ENCODE data around the gene PRTN3. TPM values are rescaled to one million over a fixed set of nuclear protein-coding genes. Genes with fewer than 3 reads are reported as not detected.

The PRTN3 gene
- polyA plus RNA-seq, 1 donor (not counting 4 experiments of a cell fraction or from before 2014, with no cell fraction given) = not detected

DNA sequence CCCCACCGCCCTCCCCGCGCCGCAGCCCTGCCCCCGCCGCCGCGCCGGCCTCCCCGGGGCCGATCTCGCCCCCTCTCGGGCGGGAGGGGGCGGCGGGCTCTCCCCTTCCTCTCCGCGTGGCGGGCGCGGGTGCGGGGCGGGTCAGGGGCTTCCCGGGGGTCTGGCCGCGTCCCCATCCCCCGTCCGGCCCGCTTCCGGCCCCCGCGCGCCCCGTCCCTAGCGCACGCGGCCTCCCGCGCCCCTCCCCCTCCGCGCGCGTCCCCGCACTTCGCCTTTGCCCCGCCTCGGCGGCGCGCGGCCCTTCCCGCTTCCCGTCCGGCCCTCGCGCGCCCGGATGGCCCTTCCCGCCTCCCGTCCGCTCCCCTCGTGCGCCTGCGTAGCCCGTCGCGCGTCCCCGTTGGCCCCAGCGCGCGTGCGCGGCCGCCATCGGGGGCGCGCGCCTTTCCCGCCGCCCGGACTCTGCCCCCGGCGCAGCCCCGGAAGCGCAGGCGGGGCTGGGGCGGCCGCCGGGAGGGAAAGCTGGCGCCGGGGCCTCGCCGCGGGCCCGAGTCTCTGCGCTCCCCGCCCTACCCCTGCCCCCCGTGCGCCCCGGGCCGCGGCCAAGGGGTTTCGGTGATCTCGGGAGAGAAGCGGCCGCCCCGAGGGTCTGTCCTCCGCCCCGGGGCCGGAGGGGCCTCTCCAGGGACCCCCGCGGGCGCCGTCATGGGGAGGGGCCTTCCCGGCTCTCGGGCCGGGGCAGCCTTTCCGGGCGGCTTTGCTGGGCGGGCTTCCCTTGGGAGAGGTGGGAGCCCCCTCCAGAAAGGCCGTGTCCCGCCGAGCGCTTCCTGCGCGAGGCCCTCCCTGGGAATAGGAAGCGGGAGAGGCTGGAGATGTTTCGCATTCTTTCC, 43.0 kb upstream of the PRTN3 start:
- H3K9me1 ChIP-seq (ENCODE audit: control insufficient read depth, extremely low read depth, insufficient read depth, low read length) = no peaks in the 10 kb centered on the region
- peak overlapping the region; percentile 83 to 99 (median 91) for H3K4me3 ChIP-seq (ENCODE audit: control insufficient read depth in 2 of 3, extremely low read depth in 1 of 3, insufficient read depth in 2 of 3, low read depth in 1 of 3, low read length in 3 of 3)
- TF ChIP-seq EZH2 (IDR thresholded peaks at IDR 0.05; ENCODE audit: low read length) = no peak
- TF ChIP-seq, protein P1, sequence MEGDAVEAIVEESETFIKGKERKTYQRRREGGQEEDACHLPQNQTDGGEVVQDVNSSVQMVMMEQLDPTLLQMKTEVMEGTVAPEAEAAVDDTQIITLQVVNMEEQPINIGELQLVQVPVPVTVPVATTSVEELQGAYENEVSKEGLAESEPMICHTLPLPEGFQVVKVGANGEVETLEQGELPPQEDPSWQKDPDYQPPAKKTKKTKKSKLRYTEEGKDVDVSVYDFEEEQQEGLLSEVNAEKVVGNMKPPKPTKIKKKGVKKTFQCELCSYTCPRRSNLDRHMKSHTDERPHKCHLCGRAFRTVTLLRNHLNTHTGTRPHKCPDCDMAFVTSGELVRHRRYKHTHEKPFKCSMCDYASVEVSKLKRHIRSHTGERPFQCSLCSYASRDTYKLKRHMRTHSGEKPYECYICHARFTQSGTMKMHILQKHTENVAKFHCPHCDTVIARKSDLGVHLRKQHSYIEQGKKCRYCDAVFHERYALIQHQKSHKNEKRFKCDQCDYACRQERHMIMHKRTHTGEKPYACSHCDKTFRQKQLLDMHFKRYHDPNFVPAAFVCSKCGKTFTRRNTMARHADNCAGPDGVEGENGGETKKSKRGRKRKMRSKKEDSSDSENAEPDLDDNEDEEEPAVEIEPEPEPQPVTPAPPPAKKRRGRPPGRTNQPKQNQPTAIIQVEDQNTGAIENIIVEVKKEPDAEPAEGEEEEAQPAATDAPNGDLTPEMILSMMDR (optimal IDR thresholded peaks at IDR 0.05 in 1 of 3, IDR thresholded peaks at IDR 0.05 in 1 of 3, conservative IDR thresholded peaks at IDR 0.05 in 1 of 3; ENCODE audit: extremely low read depth in 1 of 3, insufficient read depth in 2 of 3, low read length in 3 of 3) = no peak
- peak overlapping the region; percentile 96 for H3K4me2 ChIP-seq (ENCODE audit: control insufficient read depth, extremely low read depth, insufficient read depth, low read depth, low read length)
- peaks cover 49% of the 10 kb centered on the region for H3K79me2 ChIP-seq (ENCODE audit: control insufficient read depth, insufficient read depth, low read length)
- peaks cover 10 to 38% of the 10 kb centered on the region in 2 experiments for H3K36me3 ChIP-seq (ENCODE audit: control insufficient read depth in 2 of 2, extremely low read depth in 1 of 2, insufficient read depth in 2 of 2, low read length in 2 of 2)
- dilution Hi-C loops (cut with MboI; ENCODE audit: extremely low pct_ligation_motif_present, low sequenced_read_pairs) = no loop called here
- DNase-seq (ENCODE audit: low read depth, low spot score) (no peak), FAIRE-seq (no peak)
- no peaks in the 10 kb centered on the region for H3K27me3 ChIP-seq (ENCODE audit: control insufficient read depth, extremely low read depth, insufficient read depth, low read length)
- H3K4me1 ChIP-seq (ENCODE audit: control insufficient read depth, extremely low read depth, insufficient read depth, low read length) = peaks cover 32% of the 10 kb centered on the region
- H3K9ac ChIP-seq (ENCODE audit: control insufficient read depth, extremely low read depth, insufficient read depth, low read length) = peak overlapping the region; percentile 91
- peaks cover 45% of the 10 kb centered on the region for H4K20me1 ChIP-seq (ENCODE audit: control insufficient read depth, extremely low read depth, insufficient read depth, low read length)
- no peak overlapping the region for H2AFZ ChIP-seq (ENCODE audit: control insufficient read depth, low read length)
- no peaks in the 10 kb centered on the region for H3K9me3 ChIP-seq (ENCODE audit: control insufficient read depth, low read depth, low read length)
- H3K27ac ChIP-seq (ENCODE audit: control insufficient read depth, insufficient read depth, low read length) = peak overlapping the region; percentile 70

DNA sequence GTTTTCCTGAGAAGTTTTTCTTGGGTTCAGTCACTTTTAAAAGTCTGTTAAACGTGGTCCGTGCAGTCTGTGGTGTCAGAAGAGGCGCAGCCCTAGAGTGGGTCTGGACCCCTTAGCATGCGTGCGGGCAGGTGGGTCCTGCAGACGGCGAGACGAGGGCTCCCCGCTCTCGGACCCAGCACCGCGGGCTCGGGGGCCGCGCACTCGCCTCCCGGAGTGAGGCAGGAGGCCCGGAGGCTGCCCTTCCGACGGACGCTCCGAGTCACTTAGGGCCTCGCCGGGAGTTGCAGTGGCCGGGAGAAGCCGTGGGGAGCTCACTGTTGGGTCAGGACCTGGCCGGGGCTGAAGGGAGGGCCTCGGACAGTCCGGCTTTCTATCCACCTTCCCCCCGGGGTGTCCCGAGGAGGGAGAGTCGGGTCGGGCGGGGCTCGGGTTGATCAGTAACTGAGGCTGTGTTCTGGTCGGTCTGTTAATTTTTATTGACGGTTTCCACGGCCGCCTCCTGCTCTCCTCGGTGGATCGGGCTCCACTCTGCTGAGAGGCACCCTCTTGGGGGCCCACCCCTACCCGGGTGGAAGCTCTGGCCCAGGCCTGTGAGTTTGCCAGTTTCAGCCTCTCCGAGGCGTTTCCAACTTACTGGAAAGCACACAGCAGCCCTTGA, 42.3 kb upstream of the PRTN3 start:
- Histone ChIP-seq H3K9ac (ENCODE audit: control insufficient read depth, extremely low read depth, insufficient read depth, low read length) (peak overlapping the region; percentile 91), H3K9me1 (ENCODE audit: control insufficient read depth, extremely low read depth, insufficient read depth, low read length) (no peaks in the 10 kb centered on the region), H3K4me2 (ENCODE audit: control insufficient read depth, extremely low read depth, insufficient read depth, low read depth, low read length) (peak overlapping the region; percentile 96), H3K4me1 (ENCODE audit: control insufficient read depth, extremely low read depth, insufficient read depth, low read length) (peaks cover 32% of the 10 kb centered on the region), H4K20me1 (ENCODE audit: control insufficient read depth, extremely low read depth, insufficient read depth, low read length) (peaks cover 53% of the 10 kb centered on the region), H3K27ac (ENCODE audit: control insufficient read depth, insufficient read depth, low read length) (peak overlapping the region; percentile 67), H2AFZ (ENCODE audit: control insufficient read depth, low read length) (no peak overlapping the region), H3K79me2 (ENCODE audit: control insufficient read depth, insufficient read depth, low read length) (peaks cover 57% of the 10 kb centered on the region), H3K27me3 (ENCODE audit: control insufficient read depth, extremely low read depth, insufficient read depth, low read length) (no peaks in the 10 kb centered on the region), H3K36me3 (ENCODE audit: control insufficient read depth in 2 of 2, extremely low read depth in 1 of 2, insufficient read depth in 2 of 2, low read length in 2 of 2) (peaks cover 14 to 45% of the 10 kb centered on the region in 2 experiments), H3K9me3 (ENCODE audit: control insufficient read depth, low read depth, low read length) (no peaks in the 10 kb centered on the region), H3K4me3 (ENCODE audit: control insufficient read depth in 2 of 3, extremely low read depth in 1 of 3, insufficient read depth in 2 of 3, low read depth in 1 of 3, low read length in 3 of 3) (peak overlapping the region; percentile 83 to 99 (median 91))
- DNase-seq (ENCODE audit: low read depth, low spot score) (no peak), FAIRE-seq (no peak)
- no peak for TF ChIP-seq EZH2 (IDR thresholded peaks at IDR 0.05; ENCODE audit: low read length)
- TF ChIP-seq, protein P1 (optimal IDR thresholded peaks at IDR 0.05 in 1 of 3, IDR thresholded peaks at IDR 0.05 in 1 of 3, conservative IDR thresholded peaks at IDR 0.05 in 1 of 3; ENCODE audit: extremely low read depth in 1 of 3, insufficient read depth in 2 of 3, low read length in 3 of 3) = no peak
- dilution Hi-C loops (cut with MboI; ENCODE audit: extremely low pct_ligation_motif_present, low sequenced_read_pairs) = no loop called here
